SJSA1 (cell line): ENCODE data around the gene ALK. TPM values are rescaled to one million over a fixed set of nuclear protein-coding genes. Genes with fewer than 3 reads are reported as not detected.

ENCODE experiments used
- DNase-seq, 2 experiments: peaks; one replicate each; pipeline ENCODE4 v3.0.0-alpha.2; 2015 to 2020; ENCODE audit warnings: low spot score in 2 of 2, low read depth in 1 of 2
- H3K27ac ChIP-seq: fragments of 250-450 bp; sonication (Bioruptor Pico); 2 replicates; pipeline ENCODE4 v1.5.1; 2020; ENCODE audit warnings: mild to moderate bottlenecking, moderate library complexity
- H3K27me3 ChIP-seq: fragments of 250-450 bp; sonication (Bioruptor Pico); replicated peaks from 2 replicates; pipeline ENCODE4 v1.5.1; 2020; ENCODE audit warnings: mild to moderate bottlenecking, moderate library complexity
- H3K36me3 ChIP-seq: fragments of 250-450 bp; sonication (Bioruptor Pico); 2 replicates; pipeline ENCODE4 v1.5.1; 2020; ENCODE audit warnings: mild to moderate bottlenecking
- H3K4me1 ChIP-seq: fragments of 250-450 bp; sonication (Bioruptor Pico); replicated peaks from 2 replicates; pipeline ENCODE4 v1.6.1; 2021; ENCODE audit warnings: mild to moderate bottlenecking
- H3K4me3 ChIP-seq: fragments of 250-450 bp; sonication (Bioruptor Pico); 2 replicates; pipeline ENCODE4 v1.5.1; 2020; ENCODE audit warnings: mild to moderate bottlenecking
- H3K9me3 ChIP-seq: fragments of 250-450 bp; sonication (Bioruptor Pico); replicated peaks from 2 replicates; pipeline ENCODE4 v1.5.1; 2020; ENCODE audit warnings: mild to moderate bottlenecking
- total RNA-seq: library from RNA; depleted of rRNA; stranded (reverse); fragments of >200 nt; shearing (Covaris generic); gene quantifications from 2 replicates; pipeline ENCODE4 v1.2.3, GENCODE V29; 2014

The ALK gene
- total RNA-seq, 1 experiment from 2014 or later: not detected

DNA sequence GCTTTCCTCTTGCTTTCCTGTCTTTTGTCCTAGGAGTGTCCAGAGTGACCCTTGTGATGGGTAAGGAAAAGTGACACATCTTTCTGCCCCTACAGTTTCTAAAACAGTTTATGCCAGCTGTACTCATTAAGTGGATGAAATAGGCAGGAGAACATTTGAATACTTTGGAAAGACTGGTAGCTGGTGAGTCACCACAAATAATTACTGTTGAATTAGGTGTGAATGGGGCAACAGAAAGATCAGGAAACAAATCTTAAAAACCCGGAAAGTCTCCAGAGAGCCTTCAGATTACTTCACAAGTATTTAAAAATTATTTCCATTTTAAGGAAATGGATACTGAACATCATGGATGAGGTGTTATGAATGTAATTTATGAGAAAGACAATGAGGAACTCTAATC lies 527.7 kb downstream of the ALK start:
- Histone ChIP-seq H3K27ac (no peak overlapping the region), H3K4me1 (no peaks in the 10 kb centered on the region), H3K4me3 (no peak overlapping the region), H3K36me3 (no peaks in the 10 kb centered on the region), H3K9me3 (no peaks in the 10 kb centered on the region), H3K27me3 (peaks cover 3% of the 10 kb centered on the region; the same call in 1 of the 2 replicates)
- DNase-seq: no peak

DNA sequence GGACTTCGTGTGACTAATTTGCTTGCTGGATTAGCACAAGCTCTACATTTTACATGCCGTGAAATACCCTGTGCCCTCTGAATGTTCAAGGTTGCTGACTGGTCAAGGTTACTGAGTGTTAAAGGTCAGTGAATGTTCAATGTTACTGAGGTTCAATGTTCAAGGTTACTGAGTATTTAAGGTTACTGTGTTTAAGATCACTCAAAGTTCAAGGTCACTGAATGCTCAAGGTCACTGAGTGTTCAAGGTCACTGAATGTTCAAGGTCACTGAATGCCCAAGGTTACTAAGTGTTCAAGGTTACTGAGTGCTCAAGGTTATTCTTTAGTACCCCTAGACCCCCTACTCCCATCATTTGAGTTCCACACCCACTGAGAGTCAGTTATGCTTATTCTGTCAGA lies 528.6 kb downstream of the ALK start:
- Histone ChIP-seq H3K36me3 (no peaks in the 10 kb centered on the region), H3K4me3 (no peak overlapping the region), H3K9me3 (no peaks in the 10 kb centered on the region)

DNA sequence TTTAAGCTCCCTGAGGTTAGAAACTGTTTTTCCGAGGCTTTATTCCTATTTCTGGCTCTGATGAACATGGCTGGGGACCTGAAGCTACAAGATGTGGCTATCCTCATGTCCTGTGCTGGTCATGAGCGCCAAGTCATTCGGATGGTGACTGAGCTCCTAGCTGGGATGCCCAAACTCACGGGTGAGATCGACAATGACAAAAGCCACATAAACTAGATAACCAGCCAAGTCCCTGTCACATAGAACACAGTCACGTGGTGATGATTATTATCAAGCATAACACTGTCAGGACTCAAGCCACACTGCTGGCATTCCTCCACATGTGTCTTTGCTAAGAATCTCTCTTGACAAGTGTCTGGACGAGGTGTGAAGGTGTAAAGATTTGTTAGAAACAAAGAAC lies 531.2 kb downstream of the ALK start:
- no peak overlapping the region for H3K27ac ChIP-seq
- H3K27me3 ChIP-seq: peaks cover 8% of the 10 kb centered on the region
- no peak overlapping the region for H3K4me3 ChIP-seq
- H3K4me1 ChIP-seq: no peaks in the 10 kb centered on the region
- no peaks in the 10 kb centered on the region for H3K36me3 ChIP-seq
- no peak for DNase-seq
- no peaks in the 10 kb centered on the region for H3K9me3 ChIP-seq

More for the DNA sequence above, 528.6 kb downstream of the ALK start:
- no peak for DNase-seq
- no peak overlapping the region for H3K27ac ChIP-seq
- peaks cover 8% of the 10 kb centered on the region; the same call in 1 of the 2 replicates for H3K27me3 ChIP-seq
- H3K4me1 ChIP-seq: no peaks in the 10 kb centered on the region

DNA sequence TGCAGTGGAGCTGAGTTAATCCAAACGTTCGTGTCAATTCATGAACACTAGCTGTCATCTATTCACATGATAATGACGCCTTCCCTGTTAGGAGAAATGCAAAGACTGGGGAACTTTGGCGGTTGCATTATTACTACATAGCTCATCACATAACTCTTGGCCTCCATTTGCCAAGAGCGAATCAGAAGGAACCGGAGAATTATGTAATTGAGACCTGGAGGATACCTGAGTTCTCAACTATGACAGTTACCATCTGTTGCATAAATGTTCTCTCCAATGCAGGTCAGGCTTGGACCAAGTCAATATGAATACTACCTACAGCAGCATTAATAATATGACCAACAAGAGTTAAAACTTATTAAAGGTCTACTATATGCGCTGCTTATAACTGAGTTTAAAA lies 531.7 kb downstream of the ALK start:
- Histone ChIP-seq H3K36me3 (no peaks in the 10 kb centered on the region), H3K4me3 (no peak overlapping the region), H3K27ac (no peak overlapping the region), H3K27me3 (peaks cover 8% of the 10 kb centered on the region), H3K9me3 (no peaks in the 10 kb centered on the region), H3K4me1 (no peaks in the 10 kb centered on the region)
- no peak for DNase-seq

DNA sequence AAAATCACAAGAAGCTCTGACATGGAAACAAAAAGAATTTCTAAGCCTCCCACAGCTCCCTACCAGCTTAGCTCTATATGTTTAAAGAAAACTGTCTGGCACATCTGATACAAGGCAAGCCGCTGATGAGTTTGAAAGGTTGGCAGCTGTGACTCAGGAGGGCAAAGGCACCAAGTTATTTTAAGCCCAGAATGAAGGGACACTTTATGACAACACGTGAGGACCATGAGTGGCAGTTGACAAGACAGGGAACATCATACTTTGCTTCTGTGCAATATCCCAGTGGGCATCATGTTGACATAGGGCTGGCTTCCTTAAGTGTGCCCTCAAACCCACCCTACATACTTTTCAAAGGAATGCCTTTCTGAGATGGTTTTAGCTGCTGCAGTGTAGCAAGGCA lies 533.3 kb downstream of the ALK start:
- Histone ChIP-seq H3K36me3 (no peaks in the 10 kb centered on the region), H3K4me1 (no peaks in the 10 kb centered on the region), H3K4me3 (no peak overlapping the region), H3K27me3 (peaks cover 8% of the 10 kb centered on the region), H3K27ac (no peak overlapping the region), H3K9me3 (no peaks in the 10 kb centered on the region)
- DNase-seq: no peak

DNA sequence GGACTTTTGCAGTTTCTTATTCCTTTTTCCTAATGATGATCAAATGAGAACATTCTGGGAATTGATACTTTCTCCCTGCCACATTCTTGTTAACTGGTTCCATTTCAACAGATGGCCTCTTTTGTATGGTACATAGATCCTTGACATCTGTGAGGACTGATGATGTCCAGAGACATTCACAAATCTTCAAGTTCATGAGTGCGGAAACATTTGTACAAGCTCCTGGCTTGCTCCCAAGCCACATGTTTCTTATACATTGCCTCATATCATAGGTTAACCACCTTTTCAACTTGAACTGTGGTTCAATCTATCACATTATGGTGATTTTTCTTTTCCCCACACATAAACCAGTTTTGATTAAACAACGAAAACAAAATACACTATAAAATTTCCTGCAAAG lies 538.9 kb downstream of the ALK start:
- H3K27me3 ChIP-seq: peaks cover 3% of the 10 kb centered on the region; the same call in 1 of the 2 replicates
- no peaks in the 10 kb centered on the region for H3K9me3 ChIP-seq
- no peak overlapping the region for H3K27ac ChIP-seq
- H3K4me1 ChIP-seq: no peaks in the 10 kb centered on the region
- H3K36me3 ChIP-seq: no peaks in the 10 kb centered on the region
- H3K4me3 ChIP-seq: no peak overlapping the region
- no peak for DNase-seq

DNA sequence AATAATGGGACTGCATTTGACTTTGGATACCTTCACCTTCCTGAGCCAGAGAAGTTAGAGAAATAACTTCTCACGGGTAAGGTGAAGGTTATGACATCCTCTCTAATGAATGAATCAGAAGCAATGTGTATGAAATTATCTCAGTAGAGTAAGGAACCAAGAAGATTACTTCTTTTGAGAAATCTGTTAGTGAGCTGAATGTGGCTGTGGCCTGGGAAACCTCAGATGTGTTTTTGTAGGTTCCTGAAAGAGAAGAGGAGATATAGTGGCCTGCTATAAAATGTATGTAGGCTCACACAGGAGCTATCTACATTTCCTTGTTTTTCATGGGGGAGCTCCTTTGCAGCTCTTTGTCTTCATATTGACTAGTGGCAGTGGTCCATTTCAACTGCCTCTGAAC lies 543.6 kb downstream of the ALK start:
- Histone ChIP-seq H3K27ac (no peak overlapping the region), H3K4me3 (no peak overlapping the region), H3K9me3 (no peaks in the 10 kb centered on the region), H3K4me1 (no peaks in the 10 kb centered on the region), H3K27me3 (peaks cover 9% of the 10 kb centered on the region; the same call in 1 of the 2 replicates), H3K36me3 (no peaks in the 10 kb centered on the region)
- no peak for DNase-seq

DNA sequence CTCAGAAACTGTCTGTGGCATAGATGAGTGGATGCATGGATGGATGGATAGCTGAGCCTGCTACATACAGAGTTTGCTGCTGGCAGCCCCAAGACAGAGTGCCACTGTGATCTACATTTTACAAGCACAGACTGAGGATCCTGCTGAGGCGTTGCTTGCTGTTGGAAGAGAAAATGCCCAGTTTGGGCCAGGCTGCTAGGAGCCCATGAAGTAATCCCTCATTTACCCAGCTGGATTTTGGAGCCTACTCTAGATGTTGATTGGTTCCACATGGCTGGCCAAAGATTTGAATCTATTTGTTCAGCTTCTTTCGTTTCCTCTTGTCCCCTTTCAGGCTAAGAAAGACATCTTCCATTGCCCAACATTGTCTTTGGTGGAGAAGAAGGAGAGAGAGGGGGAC lies 544.8 kb downstream of the ALK start:
- no peak overlapping the region for H3K4me3 ChIP-seq
- no peaks in the 10 kb centered on the region for H3K36me3 ChIP-seq
- no peaks in the 10 kb centered on the region for H3K4me1 ChIP-seq
- DNase-seq: no peak
- peaks cover 6% of the 10 kb centered on the region; the same call in 1 of the 2 replicates for H3K27me3 ChIP-seq
- H3K27ac ChIP-seq: no peak overlapping the region
- no peaks in the 10 kb centered on the region for H3K9me3 ChIP-seq

DNA sequence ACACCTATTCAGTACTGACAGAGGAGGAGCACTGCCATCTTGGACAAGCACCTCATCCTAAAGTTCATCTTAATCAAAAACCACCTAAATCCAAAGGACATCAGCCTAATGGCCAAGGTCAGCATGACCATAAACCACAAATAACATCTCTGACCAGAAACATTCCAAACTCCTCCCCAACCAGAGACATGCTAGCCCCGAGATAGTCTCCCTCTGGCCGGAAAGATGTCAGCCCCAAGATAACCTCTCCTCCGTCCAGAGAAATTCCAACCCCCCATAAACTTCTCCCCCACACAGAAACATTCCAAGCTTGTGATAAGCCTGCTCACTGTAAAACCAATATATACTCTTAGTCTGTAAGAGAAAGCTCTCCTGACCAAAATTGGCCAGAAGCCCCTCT lies 545.5 kb downstream of the ALK start:
- no peak for DNase-seq
- no peak overlapping the region for H3K4me3 ChIP-seq

DNA sequence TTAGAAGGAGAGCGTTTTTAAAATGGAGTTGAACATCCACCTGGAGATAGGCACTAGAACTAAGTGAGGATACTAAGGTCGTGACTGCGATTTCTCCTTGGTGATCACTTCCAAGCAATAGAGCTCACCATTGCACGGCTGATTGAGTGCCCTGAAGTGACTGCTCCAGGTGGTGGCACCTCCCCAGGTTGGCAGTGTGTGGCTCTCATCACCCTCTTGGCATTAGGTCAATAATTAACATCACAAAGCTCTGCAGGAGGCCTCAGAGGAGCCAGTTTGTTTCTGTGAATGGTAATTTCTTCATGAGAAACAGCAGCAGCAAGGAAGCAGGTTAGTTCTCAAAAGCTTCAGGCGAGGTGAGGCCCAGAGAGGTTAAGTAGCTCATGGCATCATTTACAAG lies 546.6 kb downstream of the ALK start:
- Histone ChIP-seq H3K9me3 (no peaks in the 10 kb centered on the region), H3K4me3 (no peak overlapping the region), H3K27ac (no peak overlapping the region), H3K36me3 (no peaks in the 10 kb centered on the region), H3K4me1 (no peaks in the 10 kb centered on the region), H3K27me3 (peaks cover 6% of the 10 kb centered on the region; the same call in 1 of the 2 replicates)
- DNase-seq: no peak

More for the DNA sequence above, 545.5 kb downstream of the ALK start:
- peaks cover 6% of the 10 kb centered on the region; the same call in 1 of the 2 replicates for H3K27me3 ChIP-seq
- H3K36me3 ChIP-seq: no peaks in the 10 kb centered on the region
- H3K27ac ChIP-seq: no peak overlapping the region
- no peaks in the 10 kb centered on the region for H3K4me1 ChIP-seq
- H3K9me3 ChIP-seq: no peaks in the 10 kb centered on the region

DNA sequence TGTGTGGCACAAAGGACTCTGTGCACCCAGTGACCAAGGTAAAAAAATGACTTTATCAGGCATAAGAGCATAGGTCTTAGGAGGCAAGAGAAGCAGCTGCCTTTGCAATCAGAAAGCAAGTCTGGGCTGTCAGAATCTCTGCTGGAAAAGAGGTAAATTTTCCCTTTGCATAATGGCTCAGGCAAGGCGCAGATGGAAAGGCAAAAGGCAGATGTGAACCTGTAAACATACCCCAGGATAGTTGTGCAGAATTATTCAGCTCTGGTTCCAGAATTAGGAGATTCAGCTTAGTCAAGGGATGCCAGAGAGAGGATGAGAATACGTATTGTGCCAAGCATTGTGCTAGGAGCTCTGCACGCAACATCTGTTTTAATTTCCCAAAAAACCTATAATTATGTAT lies 547.5 kb downstream of the ALK start:
- H3K27me3 ChIP-seq: peaks cover 6% of the 10 kb centered on the region; the same call in 1 of the 2 replicates
- no peak for DNase-seq
- H3K27ac ChIP-seq: no peak overlapping the region
- no peak overlapping the region for H3K4me3 ChIP-seq
- H3K4me1 ChIP-seq: no peaks in the 10 kb centered on the region
- H3K9me3 ChIP-seq: no peaks in the 10 kb centered on the region
- H3K36me3 ChIP-seq: no peaks in the 10 kb centered on the region

DNA sequence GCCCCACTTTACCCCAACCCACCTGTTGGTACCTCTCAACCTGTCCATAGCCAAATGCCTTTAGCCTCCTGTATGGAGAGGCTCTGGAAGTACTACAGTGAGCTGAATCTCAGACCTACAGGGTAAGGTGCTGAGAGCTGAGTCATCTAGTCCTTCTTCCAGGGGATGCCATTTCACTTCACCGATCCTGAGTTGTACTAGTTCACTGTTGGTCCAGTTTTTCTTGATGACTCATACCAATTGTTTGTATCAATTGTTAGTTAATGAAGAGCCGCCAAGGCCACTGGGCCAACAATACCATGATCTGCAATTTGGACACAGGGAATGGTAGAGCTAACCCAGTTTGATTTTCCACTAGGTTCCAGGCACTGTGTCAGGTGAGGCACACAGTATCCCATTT lies 549.2 kb downstream of the ALK start:
- H3K9me3 ChIP-seq: no peaks in the 10 kb centered on the region
- no peaks in the 10 kb centered on the region for H3K36me3 ChIP-seq
- H3K4me1 ChIP-seq: no peaks in the 10 kb centered on the region
- peaks cover 10% of the 10 kb centered on the region; the same call in 1 of the 2 replicates for H3K27me3 ChIP-seq
- no peak overlapping the region for H3K4me3 ChIP-seq
- no peak overlapping the region for H3K27ac ChIP-seq
- DNase-seq: no peak

DNA sequence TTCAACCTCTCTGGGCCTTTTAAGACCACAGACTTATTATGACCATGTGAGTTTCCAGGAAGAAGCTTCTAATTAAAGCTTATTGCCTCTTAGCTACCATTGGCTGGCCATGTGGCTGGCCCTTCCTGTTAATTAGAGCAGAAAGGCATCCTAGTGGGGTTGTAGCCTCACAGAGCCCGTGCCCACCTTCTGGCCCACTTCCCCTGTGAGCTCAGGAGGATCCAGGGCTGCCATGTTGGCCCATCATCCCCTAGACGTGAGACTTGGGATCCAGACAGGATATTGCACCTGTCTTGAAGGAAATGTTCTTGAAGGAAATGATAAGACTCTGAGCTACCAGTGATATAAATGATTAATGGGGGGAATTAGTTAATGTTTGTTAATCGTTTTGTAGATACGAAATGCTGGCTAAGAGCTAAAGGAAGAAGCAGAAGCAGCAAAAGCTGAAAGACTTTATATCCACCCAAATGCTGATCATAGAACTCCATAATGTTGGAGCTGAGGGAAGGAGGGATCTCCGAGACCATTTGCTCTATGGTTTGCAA lies 550.7 kb downstream of the ALK start:
- H3K4me1 ChIP-seq: no peaks in the 10 kb centered on the region
- DNase-seq: no peak
- no peak overlapping the region for H3K27ac ChIP-seq
- H3K36me3 ChIP-seq: no peaks in the 10 kb centered on the region
- no peak overlapping the region for H3K4me3 ChIP-seq
- peaks cover 9% of the 10 kb centered on the region; the same call in 1 of the 2 replicates for H3K27me3 ChIP-seq
- H3K9me3 ChIP-seq: no peaks in the 10 kb centered on the region

DNA sequence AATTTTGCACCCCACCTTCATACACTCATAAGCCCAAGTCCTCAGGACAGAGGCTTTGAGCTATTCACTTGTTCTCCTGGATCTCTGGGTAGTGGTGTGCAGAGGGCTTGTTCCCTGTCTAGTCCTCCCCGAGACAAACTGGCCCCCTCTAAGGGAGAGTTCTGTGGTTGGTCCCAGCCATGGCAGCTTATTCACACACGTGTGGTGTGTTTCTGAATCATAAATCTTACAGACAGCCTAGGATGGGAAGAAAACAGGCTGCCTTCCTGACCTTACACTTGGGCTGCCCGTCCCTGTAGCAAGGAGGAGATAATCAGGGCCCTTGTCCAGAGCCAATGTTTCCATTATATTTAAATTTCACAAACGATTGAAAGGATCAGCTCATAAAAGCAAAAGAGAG lies 551.2 kb downstream of the ALK start:
- H3K36me3 ChIP-seq: no peaks in the 10 kb centered on the region
- H3K4me1 ChIP-seq: no peaks in the 10 kb centered on the region
- H3K9me3 ChIP-seq: no peaks in the 10 kb centered on the region
- no peak for DNase-seq
- H3K27ac ChIP-seq: no peak overlapping the region
- peaks cover 9% of the 10 kb centered on the region; the same call in 1 of the 2 replicates for H3K27me3 ChIP-seq
- H3K4me3 ChIP-seq: no peak overlapping the region

DNA sequence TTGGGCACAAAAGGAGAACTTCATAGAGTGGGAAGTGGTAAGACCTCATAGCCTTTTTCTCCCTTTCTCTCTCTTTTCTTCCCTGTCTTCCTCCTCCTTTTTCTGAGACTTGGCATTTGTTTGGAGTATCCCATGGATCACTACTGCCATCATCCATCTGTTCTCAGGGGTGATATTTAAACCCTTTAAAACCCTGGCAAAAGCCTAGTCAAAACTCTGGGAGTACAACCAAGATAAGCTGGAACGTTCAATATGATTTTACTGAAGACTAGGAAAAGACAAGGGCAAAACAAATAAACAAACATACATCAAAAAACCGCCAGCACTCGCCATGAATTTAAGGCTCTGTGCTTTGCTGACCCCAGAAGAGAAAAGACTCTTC lies 552.7 kb downstream of the ALK start:
- no peak overlapping the region for H3K27ac ChIP-seq
- peaks cover 9% of the 10 kb centered on the region; the same call in 1 of the 2 replicates for H3K27me3 ChIP-seq
- H3K36me3 ChIP-seq: no peaks in the 10 kb centered on the region

More for the DNA sequence above, 552.7 kb downstream of the ALK start:
- H3K4me1 ChIP-seq: no peaks in the 10 kb centered on the region
- no peak for DNase-seq
- no peaks in the 10 kb centered on the region for H3K9me3 ChIP-seq
- H3K4me3 ChIP-seq: no peak overlapping the region
